ENCODE measurements around the gene TNRC6C.

GRCh38 chr17:78075545-78075944 is 117.0 kb downstream of the TNRC6C start:
- TF ChIP-seq ZFP3 (CRISPR knock-in tag; IDR thresholded peaks at IDR 0.05) (no peak), TCF4 (CRISPR knock-in tag; IDR thresholded peaks at IDR 0.05; ENCODE audit: borderline replicate concordance) (no peak), ZNF70 (CRISPR knock-in tag; IDR thresholded peaks at IDR 0.05) (no peak), ZFP30 (CRISPR knock-in tag; IDR thresholded peaks at IDR 0.05) (no peak), CSDC2 (CRISPR knock-in tag; IDR thresholded peaks at IDR 0.05) (no peak)

Data from SK-N-SH treated with all-trans-retinoic acid at 6 μM for 48 hours (cell line).